Astrocyte of the spinal cord (primary cell): ENCODE results near the gene NDUFAF2.
"Not testable (repeated sequence)": the region's sequence is repeated elsewhere in the genome, so short reads cannot be mapped to it uniquely, and the experiment has no call there.

ENCODE experiments used
- DNase-seq: peaks from one replicate; pipeline ENCODE4 v3.0.0; 2011; ENCODE audit warnings: low read depth, low spot score
- H3K4me3 ChIP-seq: 2 replicates; pipeline ENCODE4 v1.5.1; 2011; ENCODE audit warnings: low read depth, mild to moderate bottlenecking, low read length, moderate library complexity
- CTCF ChIP-seq: IDR thresholded peaks from 2 replicates; pipeline ENCODE4 v1.5.1; 2012; ENCODE audit warnings: low read depth, mild to moderate bottlenecking, low read length, inconsistent platforms
- in situ Hi-C: cut with HindIII; loops from 2 replicates; pipeline ENCODE4 v1.10.0; 2017; ENCODE audit warnings: low sequenced_read_pairs

Gene NDUFAF2

GRCh38 chr5:61186634-61187033, 241.6 kb downstream of the NDUFAF2 start:
- DNase-seq: no peak
- TF ChIP-seq CTCF: no peak
- H3K4me3 ChIP-seq: no peak overlapping the region
- in situ Hi-C loops: no loop called here

- DNase-seq, H3K4me3 ChIP-seq, in situ Hi-C loops: not testable (repeated sequence)
Measured at GRCh38 chr5:61187352-61187751, 242.3 kb downstream of the NDUFAF2 start.

- DNase-seq, in situ Hi-C loops, H3K4me3 ChIP-seq: not testable (repeated sequence)
Measured at GRCh38 chr5:61187826-61188225, 242.8 kb downstream of the NDUFAF2 start.

GRCh38 chr5:61198606-61199005, 253.6 kb downstream of the NDUFAF2 start:
- no peak overlapping the region for H3K4me3 ChIP-seq
- in situ Hi-C loops: no loop called here
- TF ChIP-seq CTCF: no peak
- DNase-seq: no peak

- no peak for TF ChIP-seq CTCF
- in situ Hi-C loops: no loop called here
- no peak for DNase-seq
- H3K4me3 ChIP-seq: no peak overlapping the region
Measured at GRCh38 chr5:61200582-61201155, 255.7 kb downstream of the NDUFAF2 start.

- no peak for DNase-seq
- in situ Hi-C loops: no loop called here
Measured at GRCh38 chr5:61202213-61202612, 257.2 kb downstream of the NDUFAF2 start.

More at GRCh38 chr5:61202213-61202612, 257.2 kb downstream of the NDUFAF2 start:
- H3K4me3 ChIP-seq: no peak overlapping the region
- TF ChIP-seq CTCF: no peak
